Neural crest cell (in vitro differentiated cells): Measurements from ENCODE around the gene CNGA2. TPM values are rescaled to one million over a fixed set of nuclear protein-coding genes. Genes with fewer than 3 reads are reported as not detected.

Source experiments
- DNase-seq: peaks from one replicate; pipeline ENCODE4 v3.0.0; 2021; ENCODE audit warnings: low read depth, mixed read lengths, low spot score
- H3K27ac Mint-ChIP-seq: one replicate; pipeline ENCODE4 v1.8.0; 2021; ENCODE audit warnings: mild to moderate bottlenecking, mixed read lengths; ENCODE audit not compliant: unreplicated experiment
- H3K27me3 Mint-ChIP-seq: 2 replicates; pipeline ENCODE4 v1.8.0; 2021; ENCODE audit warnings: low read depth, mild to moderate bottlenecking, mixed read lengths
- H3K36me3 Mint-ChIP-seq: 2 replicates; pipeline ENCODE4 v1.8.0; 2021; ENCODE audit warnings: low read depth, mild to moderate bottlenecking, mixed read lengths
- H3K4me1 Mint-ChIP-seq: 2 replicates; pipeline ENCODE4 v1.8.0; 2021; ENCODE audit warnings: mixed read lengths
- H3K4me3 Mint-ChIP-seq: one replicate; pipeline ENCODE4 v1.8.0; 2021; ENCODE audit warnings: mild to moderate bottlenecking, mixed read lengths
- H3K9me3 Mint-ChIP-seq: 2 replicates; pipeline ENCODE4 v1.8.0; 2021; ENCODE audit warnings: mixed read lengths
- CTCF ChIP-seq: fragments of 200-600 bp; sonication (generic); conservative IDR thresholded peaks from 2 replicates; pipeline ENCODE4 v1.5.0; 2021; ENCODE audit warnings: antibody characterized with exemption, mild to moderate bottlenecking
- total RNA-seq: library from RNA; stranded (reverse); gene quantifications from 2 replicates; pipeline ENCODE4 v1.2.1, GENCODE V29; 2021

Gene CNGA2
- total RNA-seq, 1 donor from 2014 or later: not detected

DNA sequence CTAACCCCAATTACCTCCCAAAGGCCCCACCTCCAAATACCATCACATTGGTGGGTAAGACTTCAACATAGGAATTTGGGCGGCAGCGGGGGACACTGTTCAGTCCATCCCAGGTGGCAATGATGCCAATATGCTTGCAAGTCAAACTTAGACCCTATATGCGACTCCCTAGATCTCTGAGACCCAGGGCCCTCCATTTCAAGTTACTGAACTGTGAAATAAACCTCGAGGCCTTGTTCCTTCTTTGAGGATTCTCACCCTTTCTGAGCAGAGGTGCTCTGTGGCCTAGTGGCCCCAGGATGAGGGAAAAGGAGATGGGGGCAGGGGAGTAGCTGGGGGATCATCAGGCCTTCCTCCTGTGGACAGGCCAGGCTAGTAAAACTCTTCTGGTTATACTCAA is 44.7 kb downstream of the CNGA2 start:
- H3K4me3 Mint-ChIP-seq: no peak overlapping the region
- H3K9me3 Mint-ChIP-seq: peaks cover 15% of the 10 kb centered on the region
- TF ChIP-seq CTCF: no peak
- H3K36me3 Mint-ChIP-seq: no peaks in the 10 kb centered on the region
- no peak for DNase-seq
- H3K4me1 Mint-ChIP-seq: no peaks in the 10 kb centered on the region
- no peak overlapping the region for H3K27ac Mint-ChIP-seq
- H3K27me3 Mint-ChIP-seq: no peaks in the 10 kb centered on the region

DNA sequence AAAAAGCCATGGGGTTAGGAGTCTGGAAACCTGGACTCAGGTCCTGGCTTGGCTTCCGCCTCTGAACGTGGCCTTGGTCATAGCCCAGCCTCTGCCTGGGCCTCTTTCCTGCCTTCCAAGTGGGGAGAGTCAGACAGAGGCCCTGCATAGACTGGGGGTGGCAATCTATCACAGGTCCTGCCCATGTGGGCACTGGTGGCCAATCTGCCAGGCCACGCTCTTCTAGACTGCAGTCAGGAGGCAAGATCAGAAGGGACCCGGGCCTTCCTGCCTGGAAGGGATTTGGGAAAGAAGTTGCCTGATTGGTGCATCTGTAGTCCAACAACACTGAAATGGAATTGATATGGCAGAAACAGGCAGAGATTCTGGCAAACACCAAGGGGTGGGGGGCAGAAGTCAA is 46.1 kb downstream of the CNGA2 start:
- H3K9me3 Mint-ChIP-seq: peaks cover 16% of the 10 kb centered on the region
- no peaks in the 10 kb centered on the region for H3K36me3 Mint-ChIP-seq
- no peak overlapping the region for H3K27ac Mint-ChIP-seq
- no peak for DNase-seq
- TF ChIP-seq CTCF: no peak
- H3K4me1 Mint-ChIP-seq: no peaks in the 10 kb centered on the region
- no peak overlapping the region for H3K4me3 Mint-ChIP-seq
- H3K27me3 Mint-ChIP-seq: no peaks in the 10 kb centered on the region

- Mint-ChIP-seq H3K4me1 (no peaks in the 10 kb centered on the region), H3K27ac (no peak overlapping the region), H3K36me3 (peaks cover 2% of the 10 kb centered on the region), H3K27me3 (peaks cover 4% of the 10 kb centered on the region), H3K9me3 (peaks cover 8% of the 10 kb centered on the region), H3K4me3 (no peak overlapping the region)
- no peak for DNase-seq
- TF ChIP-seq CTCF: no peak
Measured at GRCh38 chrX:151789179-151789800, 54.7 kb downstream of the CNGA2 start.

- Mint-ChIP-seq H3K36me3 (peaks cover 6% of the 10 kb centered on the region), H3K27ac (no peak overlapping the region), H3K9me3 (peaks cover 12% of the 10 kb centered on the region), H3K27me3 (peaks cover 11% of the 10 kb centered on the region), H3K4me1 (no peaks in the 10 kb centered on the region), H3K4me3 (no peak overlapping the region)
- no peak for TF ChIP-seq CTCF
- no peak for DNase-seq
Measured at GRCh38 chrX:151790481-151791160, 56.1 kb downstream of the CNGA2 start.

GRCh38 chrX:151791961-151792360 is 57.4 kb downstream of the CNGA2 start:
- peaks cover 11% of the 10 kb centered on the region for H3K27me3 Mint-ChIP-seq
- no peaks in the 10 kb centered on the region for H3K4me1 Mint-ChIP-seq
- no peak for DNase-seq
- no peak overlapping the region for H3K27ac Mint-ChIP-seq
- no peak overlapping the region for H3K4me3 Mint-ChIP-seq
- TF ChIP-seq CTCF: no peak
- peaks cover 6% of the 10 kb centered on the region for H3K36me3 Mint-ChIP-seq
- H3K9me3 Mint-ChIP-seq: peaks cover 13% of the 10 kb centered on the region
